ENCODE results near the gene JUN.

Gene JUN

GRCh38 chr1:58783993-58784757, at the start of gene JUN:
Gene JUN, minus strand, starts transcription at chr1:58784047. Its CDS starts 977 bp downstream, at chr1:58783070.
- peak; percentile 99 for DNase-seq

DNA sequence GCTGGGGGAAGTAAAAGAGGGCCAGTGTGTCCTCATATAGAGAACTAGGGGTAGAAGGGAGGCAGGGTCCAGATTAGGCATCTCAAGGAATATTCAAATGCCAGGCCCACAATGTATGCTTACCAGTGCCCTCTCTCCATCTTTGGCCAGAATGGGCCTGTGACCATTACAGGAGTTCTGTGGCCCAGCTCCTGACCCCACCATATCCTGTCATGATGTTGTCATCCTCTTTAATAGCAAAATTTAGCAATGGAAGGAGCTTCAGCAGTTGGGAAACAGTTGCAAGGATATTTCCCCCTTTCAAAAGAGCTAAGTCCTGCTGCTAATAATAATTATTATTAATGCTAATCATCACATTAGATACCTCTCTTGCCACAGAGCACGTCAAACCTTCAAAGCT, 49.3 kb upstream of the JUN start:
- DNase-seq, result no peak

DNA sequence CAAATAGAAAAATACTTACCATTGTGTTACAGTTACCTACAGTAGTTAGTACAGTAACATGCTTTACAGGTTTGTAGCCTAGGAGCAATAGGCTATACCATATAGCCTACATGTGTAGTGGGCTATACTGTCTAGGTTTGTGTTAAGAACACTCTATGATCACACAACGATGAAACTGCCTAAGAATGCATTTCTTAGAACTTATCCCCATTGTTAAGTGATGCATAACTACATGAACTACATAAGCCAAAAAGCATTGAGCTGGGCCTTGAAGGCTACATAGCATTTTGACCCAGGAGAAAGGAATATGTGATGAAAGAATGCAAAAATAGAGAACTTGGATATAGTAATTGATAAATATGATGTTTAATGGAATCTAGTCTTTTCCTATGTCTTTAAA, 46.4 kb upstream of the JUN start:
- no peak for DNase-seq

DNA sequence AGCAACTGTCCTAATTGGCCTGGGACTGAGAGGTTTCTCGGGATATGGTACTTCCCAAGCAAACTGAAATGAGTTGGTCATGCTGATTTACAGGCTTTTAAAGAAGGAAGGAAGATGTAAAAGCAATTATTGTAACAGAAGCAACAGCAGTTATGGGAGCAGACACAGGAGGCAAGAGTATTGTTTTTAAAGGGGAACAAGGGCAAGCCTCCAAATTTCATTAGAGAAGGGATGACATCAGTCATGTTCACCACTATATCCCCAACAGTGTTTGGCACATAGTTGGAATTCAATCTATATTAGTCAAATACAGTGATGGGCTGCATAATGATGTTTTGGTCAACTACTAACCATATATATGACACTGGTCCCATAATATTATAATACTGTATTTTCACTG, 46.0 kb upstream of the JUN start:
- DNase-seq, result no peak

- no peak for DNase-seq
These were observed 43.5 kb upstream of the JUN start for GRCh38 chr1:58827298-58827697.

DNA sequence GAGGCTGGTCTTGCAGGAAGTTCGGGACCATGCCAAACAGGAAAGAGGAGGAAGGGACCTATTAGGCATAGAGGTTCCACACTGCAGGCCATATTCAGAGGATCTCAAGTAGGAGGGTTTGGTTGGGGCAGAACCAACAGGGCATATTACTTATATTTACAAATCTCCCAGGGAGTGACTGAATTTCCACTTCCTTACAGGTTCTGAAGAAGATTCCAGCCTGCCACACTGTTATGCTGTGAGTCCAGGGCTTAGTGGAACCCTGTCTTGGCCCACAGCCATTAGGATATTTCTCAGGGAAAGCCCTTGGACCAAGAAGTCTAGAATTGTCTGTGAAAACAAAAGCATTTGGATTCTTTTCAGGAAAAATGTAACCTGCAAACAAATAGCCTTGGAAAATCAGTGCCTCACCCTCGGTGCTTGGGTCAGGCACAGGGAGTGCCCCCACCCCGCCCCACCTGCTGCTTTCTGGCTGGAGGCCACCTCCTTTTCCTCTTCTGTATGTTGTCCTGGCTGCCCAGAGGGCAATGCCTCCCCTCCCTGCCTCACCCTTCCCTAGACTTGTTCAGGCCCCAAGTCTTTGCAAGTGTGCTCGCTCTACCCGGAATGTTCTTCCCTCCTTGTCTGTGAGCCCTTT, 41.0 kb upstream of the JUN start:
- DNase-seq, result no peak

DNA sequence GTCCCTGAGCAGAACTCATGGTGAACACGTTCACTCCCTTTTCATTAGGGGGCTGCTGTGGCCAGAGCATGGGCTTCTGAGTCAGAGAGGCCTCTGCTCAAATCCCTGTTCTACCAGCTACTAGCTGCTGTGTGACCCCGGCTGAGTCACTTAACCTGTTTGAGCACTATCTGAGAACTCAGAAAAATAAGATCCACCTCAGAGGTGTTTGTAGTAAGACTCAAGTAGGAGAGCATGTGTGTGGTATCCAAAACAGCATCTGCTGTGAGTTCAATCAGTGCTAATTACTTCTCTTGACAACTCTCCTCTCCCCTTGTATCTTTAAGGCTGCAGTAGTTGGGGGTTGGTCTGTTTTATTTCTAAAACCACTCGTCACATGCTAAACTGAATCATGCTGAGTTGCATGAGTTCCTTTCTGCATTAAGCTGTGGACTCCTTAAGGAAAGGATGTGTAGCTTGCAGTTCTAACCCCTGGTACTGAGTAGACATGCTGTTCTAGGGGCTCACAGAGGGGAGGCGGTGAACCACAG, 39.7 kb upstream of the JUN start:
- no peak for DNase-seq

GRCh38 chr1:58821309-58821708, 37.5 kb upstream of the JUN start:
- DNase-seq, result no peak

- no peak for DNase-seq
These were observed 35.1 kb upstream of the JUN start for GRCh38 chr1:58818976-58819375.

- no peak for DNase-seq
These were observed 34.2 kb upstream of the JUN start for GRCh38 chr1:58818075-58818474.

GRCh38 chr1:58816747-58817221, 32.9 kb upstream of the JUN start:
- DNase-seq, result no peak

GRCh38 chr1:58816072-58816746, 32.4 kb upstream of the JUN start:
- DNase-seq, result peak; percentile 81

DNA sequence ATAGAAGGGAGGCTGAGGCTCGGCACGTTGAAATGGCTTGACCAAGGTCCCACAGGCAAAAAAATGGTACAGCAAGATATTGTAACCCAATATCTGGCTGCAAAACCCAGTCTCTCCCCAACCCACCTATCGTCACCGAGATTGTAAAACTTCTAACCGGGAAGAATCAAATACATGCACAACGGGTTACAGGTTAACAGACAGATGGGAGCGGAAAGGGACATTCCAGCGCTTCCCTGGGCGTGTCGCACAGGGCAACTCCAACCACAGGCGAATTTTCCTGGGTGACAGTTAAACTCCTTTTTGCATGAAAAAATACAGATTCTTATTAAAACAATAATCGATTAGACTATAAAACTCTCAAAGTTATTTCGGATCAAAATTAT, 31.8 kb upstream of the JUN start:
- no peak for DNase-seq

DNA sequence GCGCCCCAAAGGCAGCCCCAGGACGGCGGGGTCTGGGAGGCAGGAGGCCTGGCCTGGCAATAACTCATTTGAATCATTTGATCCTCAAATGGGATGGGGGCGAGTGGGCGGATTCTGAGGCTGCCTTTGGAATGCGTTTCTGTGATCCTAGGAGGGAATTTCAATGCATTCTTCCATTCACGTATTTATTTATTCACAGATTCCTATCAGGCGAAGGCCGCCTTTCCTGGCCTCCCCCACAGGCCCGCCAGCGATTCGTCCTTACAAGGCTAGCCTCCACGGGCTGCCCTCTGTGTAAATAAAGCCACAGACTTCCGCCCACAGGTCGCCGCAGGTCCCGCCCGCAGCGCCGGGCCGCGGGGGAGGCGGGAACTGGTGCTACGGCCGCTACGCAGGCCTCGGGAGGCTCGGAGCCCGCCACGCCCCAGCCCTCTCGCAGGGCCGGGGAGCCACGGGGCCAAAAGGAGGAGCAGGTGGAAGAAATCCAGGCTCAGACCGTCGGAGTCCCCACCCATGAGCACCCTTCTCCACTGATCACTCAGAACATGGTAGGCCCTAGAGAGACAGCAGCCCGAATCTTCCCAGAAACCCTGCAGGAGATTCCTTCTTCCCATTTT, 31.3 kb upstream of the JUN start:
- DNase-seq, result no peak

DNA sequence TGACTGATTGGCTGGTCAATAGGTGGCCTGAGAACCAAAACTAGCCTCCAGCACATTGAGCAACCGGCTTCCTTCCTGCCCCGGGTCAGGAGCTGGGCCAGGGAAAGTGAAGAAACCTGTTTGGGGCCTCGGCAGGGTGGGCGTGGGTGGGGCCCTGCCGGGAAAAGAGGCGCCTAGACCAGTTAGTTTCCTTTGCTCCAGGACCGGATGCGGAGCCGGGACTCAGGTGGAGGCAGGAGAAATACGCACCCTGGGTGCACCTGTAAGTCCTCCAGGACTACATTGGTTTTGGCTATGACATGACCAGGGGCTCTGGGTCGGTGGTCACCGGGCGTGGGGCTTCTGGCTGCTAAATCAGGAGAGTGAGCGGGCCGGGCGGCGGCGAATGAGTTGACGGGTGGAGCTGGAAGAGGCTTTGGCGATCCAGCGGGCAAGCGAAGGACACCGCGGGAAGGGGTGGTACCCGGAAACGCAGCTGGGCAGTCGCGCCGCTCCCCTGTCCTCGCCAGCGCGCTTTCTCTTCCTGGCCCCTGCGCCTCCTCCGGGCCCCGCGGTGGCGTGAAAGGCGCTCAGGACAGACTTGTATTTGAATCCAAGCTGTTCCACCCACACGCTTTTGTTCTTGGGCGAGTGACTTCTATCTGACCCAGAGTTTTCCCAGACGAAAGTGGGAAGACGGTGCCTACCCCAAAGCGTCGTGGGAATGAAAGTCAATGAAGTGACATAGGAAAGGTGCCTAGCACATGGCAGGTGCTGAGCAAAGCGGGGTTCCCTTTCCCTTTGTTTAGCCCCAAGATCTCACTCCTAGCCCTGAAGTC, 30.6 kb upstream of the JUN start:
- no peak for DNase-seq

DNA sequence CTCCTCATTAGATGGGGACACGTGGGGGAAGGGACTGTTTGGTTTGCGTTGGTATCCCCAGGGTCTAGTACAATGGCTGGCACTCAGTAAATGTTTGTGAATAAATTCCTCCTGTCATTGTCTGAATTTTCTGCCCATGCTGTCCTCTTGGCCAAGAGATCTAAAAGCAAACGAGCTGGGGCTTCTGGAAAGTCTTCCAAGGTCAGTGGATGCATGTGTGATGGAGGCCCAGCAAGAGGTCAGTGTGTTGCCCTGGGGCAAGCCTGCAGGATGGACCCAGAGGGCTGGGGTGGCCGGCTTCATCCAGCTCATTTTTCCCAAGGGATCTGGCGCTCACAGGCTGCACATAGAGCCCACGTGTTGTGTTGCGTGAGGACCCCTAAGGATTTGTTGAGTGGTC, 30.0 kb upstream of the JUN start:
- DNase-seq, result no peak

- DNase-seq, result no peak
These were observed 29.5 kb upstream of the JUN start for GRCh38 chr1:58813361-58813760.

- DNase-seq, result no peak
These were observed 29.1 kb upstream of the JUN start for GRCh38 chr1:58812926-58813325.

GRCh38 chr1:58812468-58812867, 28.6 kb upstream of the JUN start:
- DNase-seq, result no peak

DNA sequence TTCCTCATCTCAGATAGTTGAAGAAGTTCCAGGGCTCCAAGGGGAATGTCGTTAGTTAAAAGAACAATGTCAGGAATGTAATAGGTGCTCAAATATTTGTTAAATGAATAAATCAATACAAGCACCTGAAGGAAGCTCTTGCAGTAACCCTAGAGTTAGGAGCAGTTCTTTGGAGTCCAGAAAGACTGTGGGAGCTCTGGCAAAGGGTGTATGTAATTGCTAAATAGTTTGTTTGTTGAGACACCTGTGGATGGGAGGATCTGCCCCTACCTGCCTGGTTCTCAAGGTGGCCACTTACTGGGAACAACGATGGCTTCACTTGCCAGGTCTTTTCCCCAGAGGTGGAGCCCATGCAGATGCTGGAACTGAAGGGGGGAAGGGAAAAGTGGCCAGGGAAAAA, 27.5 kb upstream of the JUN start:
- no peak for DNase-seq

- no peak for DNase-seq
These were observed 25.6 kb upstream of the JUN start for GRCh38 chr1:58809325-58810010.

DNA sequence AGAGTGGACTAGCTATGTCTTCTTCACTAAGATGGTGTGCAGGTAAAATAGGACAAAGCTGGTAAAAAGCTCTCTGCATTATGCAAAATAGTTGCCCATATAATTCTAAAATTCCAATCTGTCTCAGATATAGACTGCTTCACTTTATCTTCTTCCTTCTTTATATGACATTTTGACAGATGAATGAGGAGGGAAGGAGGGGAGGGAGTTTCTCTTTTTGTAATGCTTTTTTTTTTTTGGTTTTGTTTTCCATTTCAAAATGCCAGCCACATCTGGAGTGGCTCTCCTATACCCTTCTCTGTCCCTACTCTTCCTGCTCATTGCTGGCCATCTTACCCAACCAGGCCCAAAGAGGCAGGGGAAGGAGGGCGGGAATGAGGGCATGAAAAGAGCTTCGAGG, 24.2 kb upstream of the JUN start:
- DNase-seq, result no peak
